Measurements from ENCODE around the gene ARID3A. TPM values are rescaled to one million over a fixed set of nuclear protein-coding genes. Genes with fewer than 3 reads are reported as not detected.
A peak's percentile ranks its signal among the peaks of the same experiment; 100 is the strongest.

The ARID3A gene
- total and polyA plus RNA-seq, 12 donors = 3.0 to 11.7 (median 5.0) TPM

GRCh38 chr19:939922-940321 is 14.1 kb downstream of the ARID3A start:
- Histone ChIP-seq H3K27ac (peak overlapping the region in 5 of 10 donors; percentile 72 to 90 (median 83)), H3K4me1 (peaks cover 3 to 29% (median 9%) of the 10 kb centered on the region in 9 donors), H3K4me3 (peak overlapping the region in 1 of 10 donors; percentile 41), H3K27me3 (no peaks in the 10 kb centered on the region), H3K36me3 (peaks cover 0 to 18% (median 0%) of the 10 kb centered on the region in 9 donors), H3K9me3 (peaks cover 0 to 4% (median 0%) of the 10 kb centered on the region in 11 donors)
- DNase-seq = no peak
- ATAC-seq = no peak
- WGBS, 2 donors = 94 to 100% methylated on average over 7 of the region's 7 CpGs
- no peak for TF ChIP-seq CTCF (IDR thresholded peaks at IDR 0.05)
- intact Hi-C loops (cut with DNase I) = loop anchor here in 1 of 10 donors (5.0 kb wide), 1 partner anchor 32 kb away; no protein-coding TSS in a partner anchor

GRCh38 chr19:940591-941291 is 14.9 kb downstream of the ARID3A start:
- peaks cover 0 to 4% (median 0%) of the 10 kb centered on the region in 11 donors for H3K9me3 ChIP-seq
- peaks cover 0 to 20% (median 4%) of the 10 kb centered on the region in 9 donors for H3K4me1 ChIP-seq
- peak in 1 of 2 donors; percentile 74 for DNase-seq
- H3K36me3 ChIP-seq = peaks cover 0 to 18% (median 0%) of the 10 kb centered on the region in 9 donors
- peak in 1 of 9 donors; percentile 21 for TF ChIP-seq CTCF (IDR thresholded peaks at IDR 0.05)
- intact Hi-C loops (cut with DNase I) = no loop called here
- WGBS, 2 donors = 40 to 59% methylated on average over 61 to 64 of the region's 64 CpGs
- ATAC-seq = peak; percentile 56 to 88 (median 78)
- peak overlapping the region; percentile 10 to 90 (median 78) for H3K27ac ChIP-seq
- no peaks in the 10 kb centered on the region for H3K27me3 ChIP-seq
- peak overlapping the region in 9 of 10 donors; percentile 24 to 50 (median 41) for H3K4me3 ChIP-seq

GRCh38 chr19:941292-942132 is 15.7 kb downstream of the ARID3A start:
- DNase-seq (no peak), ATAC-seq (no peak)
- peak overlapping the region in 9 of 10 donors; percentile 10 to 90 (median 79) for H3K27ac ChIP-seq
- H3K4me1 ChIP-seq = peaks cover 0 to 20% (median 4%) of the 10 kb centered on the region in 9 donors
- peak overlapping the region in 9 of 10 donors; percentile 24 to 50 (median 41) for H3K4me3 ChIP-seq
- H3K9me3 ChIP-seq = peaks cover 0 to 4% (median 0%) of the 10 kb centered on the region in 11 donors
- WGBS, 2 donors = 82 to 83% methylated on average over 42 to 45 of the region's 45 CpGs
- TF ChIP-seq CTCF (IDR thresholded peaks at IDR 0.05) = no peak
- no peaks in the 10 kb centered on the region for H3K27me3 ChIP-seq
- peaks cover 0 to 18% (median 0%) of the 10 kb centered on the region in 9 donors for H3K36me3 ChIP-seq
- intact Hi-C loops (cut with DNase I) = no loop called here

GRCh38 chr19:942133-942645 is 16.4 kb downstream of the ARID3A start:
- TF ChIP-seq CTCF (IDR thresholded peaks at IDR 0.05) = no peak
- intact Hi-C loops (cut with DNase I) = no loop called here
- ATAC-seq (no peak), DNase-seq (no peak)
- H3K27me3 ChIP-seq = no peaks in the 10 kb centered on the region
- H3K4me3 ChIP-seq = no peak overlapping the region
- 92 to 94% methylated on average over 32 of the region's 32 CpGs for WGBS, 2 donors
- no peak overlapping the region for H3K27ac ChIP-seq
- H3K36me3 ChIP-seq = peaks cover 0 to 18% (median 0%) of the 10 kb centered on the region in 9 donors
- peaks cover 0 to 23% (median 4%) of the 10 kb centered on the region in 9 donors for H3K4me1 ChIP-seq
- H3K9me3 ChIP-seq = peaks cover 0 to 4% (median 0%) of the 10 kb centered on the region in 11 donors

Measured in heart right ventricle (tissue), 16 donors.